Neural progenitor cell (in vitro differentiated cells): ENCODE measurements around the gene SERINC3. TPM values are rescaled to one million over a fixed set of nuclear protein-coding genes. Genes with fewer than 3 reads are reported as not detected.

ENCODE experiments used
- DNase-seq: peaks from one replicate; pipeline ENCODE4 v3.0.0-alpha.2; 2016; ENCODE audit warnings: low spot score
- H2AFZ ChIP-seq: fragments of 200-600 bp; sonication (generic); replicated peaks from 2 replicates; pipeline ENCODE4 v1.6.1; 2016; ENCODE audit warnings: antibody characterized with exemption
- H3F3A ChIP-seq: fragments of 200-600 bp; sonication (generic); 2 replicates; pipeline ENCODE4 v1.6.1; 2016; ENCODE audit warnings: antibody characterized with exemption, low read depth
- H3K27ac ChIP-seq: fragments of 200-600 bp; sonication (generic); 2 replicates; pipeline ENCODE4 v1.5.1; 2016; ENCODE audit warnings: mild to moderate bottlenecking
- H3K27me3 ChIP-seq: fragments of 200-600 bp; sonication (generic); 2 replicates; pipeline ENCODE4 v1.6.1; 2016; ENCODE audit warnings: mild to moderate bottlenecking, moderate library complexity
- H3K36me3 ChIP-seq: fragments of 200-600 bp; sonication (generic); 2 replicates; pipeline ENCODE4 v1.5.1; 2016
- H3K4me1 ChIP-seq: fragments of 200-600 bp; sonication (generic); 2 replicates; pipeline ENCODE4 v1.6.1; 2016; ENCODE audit warnings: mixed run types
- H3K4me2 ChIP-seq: fragments of 200-600 bp; sonication (generic); 2 replicates; pipeline ENCODE4 v1.6.1; 2016
- H3K4me3 ChIP-seq: fragments of 200-600 bp; sonication (generic); 2 replicates; pipeline ENCODE4 v1.5.1; 2016
- H3K79me2 ChIP-seq: fragments of 200-600 bp; sonication (generic); 2 replicates; pipeline ENCODE4 v1.6.1; 2016; ENCODE audit warnings: low read depth
- H3K9ac ChIP-seq: fragments of 200-600 bp; sonication (generic); 2 replicates; pipeline ENCODE4 v1.6.1; 2016
- H3K9me3 ChIP-seq: fragments of 200-600 bp; sonication (generic); 2 replicates; pipeline ENCODE4 v1.5.1; 2016; ENCODE audit warnings: low read depth
- H4K20me1 ChIP-seq: fragments of 200-600 bp; sonication (generic); 2 replicates; pipeline ENCODE4 v1.6.1; 2016; ENCODE audit warnings: low read depth
- H3K27ac Mint-ChIP-seq: 3 replicates; pipeline ENCODE4 v1.8.0; 2021; ENCODE audit warnings: mixed read lengths
- H3K27me3 Mint-ChIP-seq: 2 replicates; pipeline ENCODE4 v1.8.0; 2022; ENCODE audit warnings: low read depth, mild to moderate bottlenecking, inconsistent platforms, moderate library complexity, mixed read lengths; ENCODE audit not compliant: insufficient read depth
- H3K36me3 Mint-ChIP-seq: 3 replicates; pipeline ENCODE4 v1.8.0; 2021; ENCODE audit warnings: mixed read lengths
- H3K4me1 Mint-ChIP-seq: 3 replicates; pipeline ENCODE4 v1.8.0; 2021; ENCODE audit warnings: mixed read lengths
- H3K4me3 Mint-ChIP-seq: 3 replicates; pipeline ENCODE4 v1.8.0; 2021; ENCODE audit warnings: mild to moderate bottlenecking, moderate library complexity, mixed read lengths
- H3K9me3 Mint-ChIP-seq: 3 replicates; pipeline ENCODE4 v1.8.0; 2020; ENCODE audit warnings: mixed read lengths
- EZH2 ChIP-seq: fragments of 200-600 bp; sonication (generic); IDR thresholded peaks from 2 replicates; pipeline ENCODE4 v1.6.1; 2017; ENCODE audit warnings: antibody characterized with exemption, mild to moderate bottlenecking, moderate library complexity
- EZH2phosphoT487 ChIP-seq: fragments of 200-600 bp; sonication (generic); IDR thresholded peaks from 2 replicates; pipeline ENCODE4 v1.6.1; 2017; ENCODE audit warnings: antibody characterized with exemption
- total RNA-seq: library from RNA; depleted of rRNA; stranded (reverse); fragments of >200 nt; gene quantifications from 2 replicates; pipeline ENCODE4 v1.2.3, GENCODE V29; 2015; ENCODE audit warnings: low replicate concordance
- TF ChIP-seq, protein P1 (sequence below): fragments of 200-600 bp; sonication (generic); IDR thresholded peaks from 2 replicates; pipeline ENCODE4 v1.5.1; 2017; ENCODE audit warnings: antibody characterized with exemption, mild to moderate bottlenecking

The SERINC3 gene
- total RNA-seq, 1 donor from 2014 or later, result 38.8 TPM

DNA sequence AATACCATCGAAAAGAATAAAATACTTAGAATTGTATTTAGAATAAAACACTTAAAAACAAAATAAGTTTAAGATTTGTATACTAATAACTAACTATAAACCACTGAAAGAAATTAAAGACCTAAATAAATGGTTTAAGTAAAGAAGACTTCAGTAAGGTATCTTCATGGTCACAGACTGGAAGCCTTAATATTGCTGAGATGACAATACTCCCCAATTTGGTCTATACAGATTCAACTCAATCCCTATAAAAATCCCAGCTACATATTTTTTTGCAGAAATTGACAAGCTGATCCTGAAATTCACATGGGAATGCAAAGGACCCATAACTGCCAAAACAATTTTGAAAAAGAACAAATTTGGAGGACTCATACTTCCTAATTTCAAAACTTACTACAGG is 18.9 kb downstream of the SERINC3 start:
- H3K9me3 ChIP-seq, result no peaks in the 10 kb centered on the region
- no peak overlapping the region for H3K4me3 ChIP-seq
- TF ChIP-seq, protein P1, sequence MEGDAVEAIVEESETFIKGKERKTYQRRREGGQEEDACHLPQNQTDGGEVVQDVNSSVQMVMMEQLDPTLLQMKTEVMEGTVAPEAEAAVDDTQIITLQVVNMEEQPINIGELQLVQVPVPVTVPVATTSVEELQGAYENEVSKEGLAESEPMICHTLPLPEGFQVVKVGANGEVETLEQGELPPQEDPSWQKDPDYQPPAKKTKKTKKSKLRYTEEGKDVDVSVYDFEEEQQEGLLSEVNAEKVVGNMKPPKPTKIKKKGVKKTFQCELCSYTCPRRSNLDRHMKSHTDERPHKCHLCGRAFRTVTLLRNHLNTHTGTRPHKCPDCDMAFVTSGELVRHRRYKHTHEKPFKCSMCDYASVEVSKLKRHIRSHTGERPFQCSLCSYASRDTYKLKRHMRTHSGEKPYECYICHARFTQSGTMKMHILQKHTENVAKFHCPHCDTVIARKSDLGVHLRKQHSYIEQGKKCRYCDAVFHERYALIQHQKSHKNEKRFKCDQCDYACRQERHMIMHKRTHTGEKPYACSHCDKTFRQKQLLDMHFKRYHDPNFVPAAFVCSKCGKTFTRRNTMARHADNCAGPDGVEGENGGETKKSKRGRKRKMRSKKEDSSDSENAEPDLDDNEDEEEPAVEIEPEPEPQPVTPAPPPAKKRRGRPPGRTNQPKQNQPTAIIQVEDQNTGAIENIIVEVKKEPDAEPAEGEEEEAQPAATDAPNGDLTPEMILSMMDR, result no peak
- TF ChIP-seq EZH2 (no peak), EZH2phosphoT487 (no peak)
- no peaks in the 10 kb centered on the region for H3K4me1 ChIP-seq
- no peaks in the 10 kb centered on the region for H3K27me3 ChIP-seq
- no peak overlapping the region for H2AFZ ChIP-seq
- no peaks in the 10 kb centered on the region for H3K9me3 Mint-ChIP-seq
- peaks cover 2% of the 10 kb centered on the region for H3K27me3 Mint-ChIP-seq
- H3K27ac ChIP-seq, result no peak overlapping the region
- H3K27ac Mint-ChIP-seq, result no peak overlapping the region
- H3K4me3 Mint-ChIP-seq, result no peak overlapping the region
- no peak overlapping the region for H3K9ac ChIP-seq
- no peaks in the 10 kb centered on the region for H4K20me1 ChIP-seq
- peaks cover 21% of the 10 kb centered on the region for H3K36me3 Mint-ChIP-seq
- no peak for DNase-seq
- no peaks in the 10 kb centered on the region for H3F3A ChIP-seq
- no peaks in the 10 kb centered on the region for H3K4me1 Mint-ChIP-seq
- no peaks in the 10 kb centered on the region for H3K36me3 ChIP-seq
- no peak overlapping the region for H3K4me2 ChIP-seq
- no peaks in the 10 kb centered on the region for H3K79me2 ChIP-seq

DNA sequence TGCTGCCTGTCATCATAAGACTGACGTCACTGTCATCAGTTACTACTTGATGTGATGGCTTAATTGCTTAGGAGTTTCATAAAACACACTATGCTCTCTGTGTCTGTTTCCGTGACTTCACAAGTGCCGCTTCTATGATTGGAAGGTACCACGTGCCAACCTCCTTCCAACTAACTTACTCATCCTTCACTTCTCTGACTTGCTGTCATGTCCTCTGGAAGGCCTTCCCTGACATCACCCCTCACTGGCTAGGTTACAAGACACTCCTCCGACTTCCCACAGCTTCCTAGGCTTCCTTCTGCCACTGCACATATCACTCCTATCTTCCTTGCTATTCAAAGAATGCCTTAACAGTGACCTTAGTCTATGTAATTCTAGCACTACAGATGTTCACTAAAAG is 20.4 kb downstream of the SERINC3 start:
- Histone ChIP-seq H3K36me3 (no peaks in the 10 kb centered on the region), H2AFZ (no peak overlapping the region), H4K20me1 (no peaks in the 10 kb centered on the region), H3K27me3 (no peaks in the 10 kb centered on the region), H3K4me2 (no peak overlapping the region), H3K79me2 (no peaks in the 10 kb centered on the region), H3K4me1 (no peaks in the 10 kb centered on the region), H3K9ac (no peak overlapping the region), H3K9me3 (no peaks in the 10 kb centered on the region), H3K4me3 (no peak overlapping the region), H3F3A (no peaks in the 10 kb centered on the region), H3K27ac (no peak overlapping the region)
- Mint-ChIP-seq H3K27me3 (peaks cover 2% of the 10 kb centered on the region), H3K4me3 (no peak overlapping the region), H3K27ac (no peak overlapping the region), H3K4me1 (no peaks in the 10 kb centered on the region), H3K9me3 (no peaks in the 10 kb centered on the region), H3K36me3 (peaks cover 22% of the 10 kb centered on the region)
- DNase-seq, result no peak
- TF ChIP-seq EZH2phosphoT487, result no peak
- no peak for TF ChIP-seq EZH2
- TF ChIP-seq, protein P1, result no peak

DNA sequence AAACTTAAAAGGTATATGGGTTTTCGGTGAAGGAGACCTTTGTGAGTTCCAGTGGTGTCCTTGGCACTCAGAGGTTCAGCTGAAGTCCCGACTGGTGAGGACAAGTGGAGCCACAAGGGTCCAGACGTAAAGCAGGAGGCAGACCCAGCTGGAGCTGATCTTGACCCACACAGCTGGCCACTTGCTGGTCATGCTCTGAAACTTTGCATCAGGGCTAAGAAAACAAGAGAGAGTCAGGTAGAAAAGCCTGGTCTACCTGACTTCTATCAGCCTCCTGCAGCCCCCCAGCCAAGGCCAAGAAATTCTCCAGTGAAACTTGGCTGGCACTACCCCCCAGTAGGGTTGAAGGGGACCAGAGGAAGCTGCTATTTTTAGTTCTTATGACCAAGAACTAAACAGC is 21.6 kb downstream of the SERINC3 start:
- Histone ChIP-seq H3K27ac (no peak overlapping the region), H3K36me3 (no peaks in the 10 kb centered on the region), H3K9me3 (no peaks in the 10 kb centered on the region), H3K4me3 (no peak overlapping the region), H3F3A (no peaks in the 10 kb centered on the region), H3K4me1 (no peaks in the 10 kb centered on the region), H3K79me2 (no peaks in the 10 kb centered on the region), H2AFZ (no peak overlapping the region), H4K20me1 (no peaks in the 10 kb centered on the region), H3K27me3 (no peaks in the 10 kb centered on the region), H3K4me2 (no peak overlapping the region), H3K9ac (no peak overlapping the region)
- Mint-ChIP-seq H3K36me3 (peaks cover 27% of the 10 kb centered on the region), H3K9me3 (no peaks in the 10 kb centered on the region), H3K4me1 (no peaks in the 10 kb centered on the region), H3K27me3 (peaks cover 2% of the 10 kb centered on the region), H3K4me3 (no peak overlapping the region), H3K27ac (no peak overlapping the region)
- TF ChIP-seq, protein P1, result no peak
- no peak for TF ChIP-seq EZH2
- TF ChIP-seq EZH2phosphoT487, result no peak
- no peak for DNase-seq

DNA sequence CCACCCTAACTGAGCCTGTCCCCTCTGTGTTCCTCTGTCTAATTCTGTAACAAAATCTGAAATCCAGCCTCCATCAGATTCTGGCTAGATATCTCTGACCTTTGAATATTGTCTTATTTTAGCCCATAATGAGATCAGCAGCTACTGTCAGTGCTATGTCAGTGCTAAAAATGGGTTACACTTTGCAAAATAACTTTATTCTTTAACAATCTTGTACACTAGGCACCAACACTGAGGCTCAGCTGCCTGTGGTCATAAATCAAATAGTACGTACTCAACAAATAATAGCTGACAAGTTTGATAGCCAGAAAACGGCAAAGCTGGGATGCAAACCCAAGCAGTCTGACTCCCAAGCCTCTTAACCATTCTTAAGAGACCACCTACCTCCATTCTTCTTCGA is 24.1 kb downstream of the SERINC3 start:
- Mint-ChIP-seq H3K27me3 (peaks cover 2% of the 10 kb centered on the region), H3K36me3 (peaks cover 32% of the 10 kb centered on the region), H3K27ac (no peak overlapping the region), H3K9me3 (no peaks in the 10 kb centered on the region), H3K4me3 (no peak overlapping the region), H3K4me1 (no peaks in the 10 kb centered on the region)
- no peak for TF ChIP-seq EZH2phosphoT487
- TF ChIP-seq, protein P1, result no peak
- no peak for TF ChIP-seq EZH2
- H3K4me1 ChIP-seq, result no peaks in the 10 kb centered on the region
- H3K4me2 ChIP-seq, result no peak overlapping the region
- no peaks in the 10 kb centered on the region for H3F3A ChIP-seq
- no peak overlapping the region for H3K4me3 ChIP-seq
- no peaks in the 10 kb centered on the region for H4K20me1 ChIP-seq
- H3K9me3 ChIP-seq, result no peaks in the 10 kb centered on the region
- DNase-seq, result no peak
- no peaks in the 10 kb centered on the region for H3K36me3 ChIP-seq
- H2AFZ ChIP-seq, result no peak overlapping the region
- no peak overlapping the region for H3K9ac ChIP-seq
- no peaks in the 10 kb centered on the region for H3K79me2 ChIP-seq
- no peaks in the 10 kb centered on the region for H3K27me3 ChIP-seq
- no peak overlapping the region for H3K27ac ChIP-seq
